Subcutaneous abdominal adipose tissue (tissue), 5 donors: Measurements from ENCODE around the gene ZBTB39.

Experiments
- H3K27ac ChIP-seq: one replicate; pipeline ENCODE4 v1.7.0; 2013; ENCODE audit warnings: low read depth, mild to moderate bottlenecking, inconsistent platforms, low read length, moderate library complexity
- H3K27me3 ChIP-seq, 5 donors: one replicate each; pipeline ENCODE4 v1.7.0; 2013; ENCODE audit warnings: low read length in 5 of 5, inconsistent platforms in 1 of 5; ENCODE audit not compliant: control insufficient read depth in 5 of 5, insufficient read depth in 4 of 5
- H3K36me3 ChIP-seq, 5 donors: one replicate each; pipeline ENCODE4 v1.7.0; 2013; ENCODE audit warnings: low read length in 5 of 5; ENCODE audit not compliant: control insufficient read depth in 5 of 5, insufficient read depth in 5 of 5
- H3K4me1 ChIP-seq, 5 donors: one replicate each; pipeline ENCODE4 v1.7.0; 2013; ENCODE audit warnings: low read length in 5 of 5, mild to moderate bottlenecking in 3 of 5, moderate library complexity in 1 of 5; ENCODE audit not compliant: control insufficient read depth in 5 of 5, insufficient read depth in 5 of 5
- H3K4me3 ChIP-seq, 5 donors: one replicate each; pipeline ENCODE4 v1.7.0; 2013; ENCODE audit warnings: low read length in 5 of 5, low read depth in 1 of 5
- H3K9ac ChIP-seq, 5 donors: one replicate each; pipeline ENCODE4 v1.7.0; 2013; ENCODE audit warnings: low read length in 5 of 5, mild to moderate bottlenecking in 4 of 5, moderate library complexity in 3 of 5
- H3K9me3 ChIP-seq, 5 donors: one replicate each; pipeline ENCODE4 v1.7.0; 2013; ENCODE audit warnings: low read length in 5 of 5; ENCODE audit not compliant: control insufficient read depth in 5 of 5
- donor health status: healthy.
- donor health status: healthy.
- donor health status: healthy.
- donor health status: healthy.
- donor health status: healthy.

ZBTB39 gene

GRCh38 chr12:56995201-56995929, 11.0 kb downstream of the ZBTB39 start:
- no peak overlapping the region for H3K27ac ChIP-seq
- H3K9me3 ChIP-seq = no peaks in the 10 kb centered on the region
- no peaks in the 10 kb centered on the region for H3K27me3 ChIP-seq
- H3K4me1 ChIP-seq = peaks cover 8 to 33% (median 27%) of the 10 kb centered on the region in 5 donors
- peaks cover 0 to 27% (median 23%) of the 10 kb centered on the region in 5 donors for H3K36me3 ChIP-seq
- H3K9ac ChIP-seq = no peak overlapping the region
- H3K4me3 ChIP-seq = no peak overlapping the region

- no peak overlapping the region for H3K4me3 ChIP-seq
- H3K27me3 ChIP-seq = no peaks in the 10 kb centered on the region
- H3K9ac ChIP-seq = no peak overlapping the region
- H3K9me3 ChIP-seq = no peaks in the 10 kb centered on the region
- peaks cover 0 to 18% (median 15%) of the 10 kb centered on the region in 5 donors for H3K36me3 ChIP-seq
- H3K27ac ChIP-seq = no peak overlapping the region
- peaks cover 8 to 36% (median 29%) of the 10 kb centered on the region in 5 donors for H3K4me1 ChIP-seq
Observed at GRCh38 chr12:56994231-56994746, 12.1 kb downstream of the ZBTB39 start.

GRCh38 chr12:56993346-56993745, 13.0 kb downstream of the ZBTB39 start:
- Histone ChIP-seq H3K27me3 (no peaks in the 10 kb centered on the region), H3K9ac (peak overlapping the region in 2 of 5 donors; percentile 31 to 43), H3K4me3 (no peak overlapping the region), H3K4me1 (peaks cover 8 to 42% (median 33%) of the 10 kb centered on the region in 5 donors), H3K9me3 (no peaks in the 10 kb centered on the region), H3K27ac (no peak overlapping the region), H3K36me3 (peaks cover 0 to 17% (median 14%) of the 10 kb centered on the region in 5 donors)

- Histone ChIP-seq H3K27ac (peak overlapping the region; percentile 65), H3K4me1 (peaks cover 10 to 49% (median 37%) of the 10 kb centered on the region in 5 donors), H3K9ac (peak overlapping the region in 1 of 5 donors; percentile 44), H3K27me3 (no peaks in the 10 kb centered on the region), H3K9me3 (no peaks in the 10 kb centered on the region), H3K4me3 (peak overlapping the region in 2 of 5 donors; percentile 7 to 10), H3K36me3 (peaks cover 0 to 11% (median 8%) of the 10 kb centered on the region in 5 donors)
Observed at GRCh38 chr12:56991319-56992246, 14.8 kb downstream of the ZBTB39 start.

- Histone ChIP-seq H3K27me3 (no peaks in the 10 kb centered on the region), H3K27ac (peak overlapping the region; percentile 65), H3K36me3 (peaks cover 0 to 8% (median 6%) of the 10 kb centered on the region in 5 donors), H3K4me1 (peaks cover 10 to 48% (median 35%) of the 10 kb centered on the region in 5 donors), H3K9ac (peak overlapping the region in 1 of 5 donors; percentile 44), H3K9me3 (no peaks in the 10 kb centered on the region), H3K4me3 (peak overlapping the region in 2 of 5 donors; percentile 7 to 10)
Observed at GRCh38 chr12:56990648-56991318, 15.6 kb downstream of the ZBTB39 start.

GRCh38 chr12:56989861-56990610, 16.3 kb downstream of the ZBTB39 start:
- H3K27me3 ChIP-seq = no peaks in the 10 kb centered on the region
- H3K4me3 ChIP-seq = no peak overlapping the region
- H3K9me3 ChIP-seq = no peaks in the 10 kb centered on the region
- no peak overlapping the region for H3K27ac ChIP-seq
- no peak overlapping the region for H3K9ac ChIP-seq
- H3K36me3 ChIP-seq = peaks cover 0 to 1% (median 0%) of the 10 kb centered on the region in 5 donors
- H3K4me1 ChIP-seq = peaks cover 10 to 48% (median 35%) of the 10 kb centered on the region in 5 donors

- Histone ChIP-seq H3K9me3 (no peaks in the 10 kb centered on the region), H3K27ac (no peak overlapping the region), H3K4me3 (no peak overlapping the region), H3K4me1 (peaks cover 10 to 47% (median 35%) of the 10 kb centered on the region in 5 donors), H3K36me3 (no peaks in the 10 kb centered on the region), H3K27me3 (no peaks in the 10 kb centered on the region), H3K9ac (peak overlapping the region in 1 of 5 donors; percentile 1)
Observed at GRCh38 chr12:56988207-56988739, 18.1 kb downstream of the ZBTB39 start.

GRCh38 chr12:56987551-56988053, 18.7 kb downstream of the ZBTB39 start:
- Histone ChIP-seq H3K4me3 (peak overlapping the region in 2 of 5 donors; percentile 42 to 51), H3K9me3 (no peaks in the 10 kb centered on the region), H3K27me3 (no peaks in the 10 kb centered on the region), H3K36me3 (no peaks in the 10 kb centered on the region), H3K4me1 (peaks cover 10 to 43% (median 35%) of the 10 kb centered on the region in 5 donors), H3K27ac (no peak overlapping the region), H3K9ac (no peak overlapping the region)
